Astrocyte (in vitro differentiated cells and primary cell): ENCODE data around the gene BMF. TPM values are rescaled to one million over a fixed set of nuclear protein-coding genes. Genes with fewer than 3 reads are reported as not detected.

Experiments used
- DNase-seq: peaks from one replicate; pipeline ENCODE4 v3.0.0-alpha.2; 2010; ENCODE audit warnings: low read depth
- FAIRE-seq: peaks from 2 replicates; lab custom pipeline; 2011; peaks lifted over from hg19 to GRCh38; lab: Jason Lieb, UNC
- H2AFZ ChIP-seq: 2 replicates; pipeline ENCODE4 v1.6.0; 2012; ENCODE audit warnings: low read depth, low read length, inconsistent platforms
- H3K27ac ChIP-seq: 2 replicates; pipeline ENCODE4 v1.5.1; 2011; ENCODE audit warnings: low read depth, low read length, inconsistent platforms
- H3K27me3 ChIP-seq: 2 replicates; pipeline ENCODE4 v1.6.0; 2011; ENCODE audit warnings: low read length, inconsistent platforms; ENCODE audit not compliant: insufficient read depth
- H3K36me3 ChIP-seq: 2 replicates; pipeline ENCODE4 v1.5.1; 2011; ENCODE audit warnings: low read length, inconsistent platforms; ENCODE audit not compliant: insufficient read depth
- H3K4me1 ChIP-seq: 2 replicates; pipeline ENCODE4 v1.5.1; 2011; ENCODE audit warnings: low read length, inconsistent platforms; ENCODE audit not compliant: insufficient read depth
- H3K4me2 ChIP-seq: 2 replicates; pipeline ENCODE4 v1.6.0; 2012; ENCODE audit warnings: low read length, inconsistent platforms
- H3K4me3 ChIP-seq: 2 replicates; pipeline ENCODE4 v1.5.1; 2011; ENCODE audit warnings: low read depth, mild to moderate bottlenecking, low read length, inconsistent platforms; ENCODE audit not compliant: insufficient read depth
- H3K79me2 ChIP-seq: 2 replicates; pipeline ENCODE4 v1.6.0; 2012; ENCODE audit warnings: mild to moderate bottlenecking, low read length, inconsistent platforms; ENCODE audit not compliant: insufficient read depth
- H3K9ac ChIP-seq: 2 replicates; pipeline ENCODE4 v1.6.0; 2012; ENCODE audit warnings: mild to moderate bottlenecking, low read length, inconsistent platforms
- H3K9me3 ChIP-seq: 2 replicates; pipeline ENCODE4 v1.5.1; 2012; ENCODE audit warnings: low read depth, mild to moderate bottlenecking, low read length, inconsistent platforms; ENCODE audit not compliant: insufficient read depth
- H4K20me1 ChIP-seq: 2 replicates; pipeline ENCODE4 v1.6.0; 2012; ENCODE audit warnings: low read length, inconsistent platforms; ENCODE audit not compliant: insufficient read depth
- H3K27ac Mint-ChIP-seq: one replicate; pipeline ENCODE4 v1.8.0; 2021; ENCODE audit warnings: mild to moderate bottlenecking, mixed read lengths; ENCODE audit not compliant: unreplicated experiment
- H3K27me3 Mint-ChIP-seq: one replicate; pipeline ENCODE4 v1.8.0; 2021; ENCODE audit warnings: low read depth, mixed read lengths; ENCODE audit not compliant: unreplicated experiment
- H3K36me3 Mint-ChIP-seq: one replicate; pipeline ENCODE4 v1.8.0; 2021; ENCODE audit warnings: low read depth, mixed read lengths; ENCODE audit not compliant: unreplicated experiment
- H3K4me1 Mint-ChIP-seq: one replicate; pipeline ENCODE4 v1.8.0; 2021; ENCODE audit warnings: low read depth, mixed read lengths; ENCODE audit not compliant: unreplicated experiment
- H3K4me3 Mint-ChIP-seq: one replicate; pipeline ENCODE4 v1.8.0; 2021; ENCODE audit warnings: mild to moderate bottlenecking, moderate library complexity, mixed read lengths; ENCODE audit not compliant: unreplicated experiment
- H3K9me3 Mint-ChIP-seq: one replicate; pipeline ENCODE4 v1.8.0; 2021; ENCODE audit warnings: mild to moderate bottlenecking, mixed read lengths; ENCODE audit not compliant: unreplicated experiment
- EZH2 ChIP-seq: IDR thresholded peaks from 2 replicates; pipeline ENCODE4 v1.6.1; 2012; ENCODE audit warnings: mild to moderate bottlenecking, low read length, inconsistent platforms; ENCODE audit not compliant: insufficient read depth
- total RNA-seq: library from RNA; stranded (reverse); gene quantifications from 2 replicates; pipeline ENCODE4 v1.2.1, GENCODE V29; 2021
- TF ChIP-seq, protein P1 (sequence below): IDR thresholded peaks from 2 replicates; pipeline ENCODE4 v1.5.1; 2011; ENCODE audit warnings: low read depth, mild to moderate bottlenecking, inconsistent platforms, low read length, moderate library complexity; ENCODE audit not compliant: insufficient read depth

BMF gene
- total RNA-seq, 1 donor from 2014 or later, result 31.8 TPM

DNA sequence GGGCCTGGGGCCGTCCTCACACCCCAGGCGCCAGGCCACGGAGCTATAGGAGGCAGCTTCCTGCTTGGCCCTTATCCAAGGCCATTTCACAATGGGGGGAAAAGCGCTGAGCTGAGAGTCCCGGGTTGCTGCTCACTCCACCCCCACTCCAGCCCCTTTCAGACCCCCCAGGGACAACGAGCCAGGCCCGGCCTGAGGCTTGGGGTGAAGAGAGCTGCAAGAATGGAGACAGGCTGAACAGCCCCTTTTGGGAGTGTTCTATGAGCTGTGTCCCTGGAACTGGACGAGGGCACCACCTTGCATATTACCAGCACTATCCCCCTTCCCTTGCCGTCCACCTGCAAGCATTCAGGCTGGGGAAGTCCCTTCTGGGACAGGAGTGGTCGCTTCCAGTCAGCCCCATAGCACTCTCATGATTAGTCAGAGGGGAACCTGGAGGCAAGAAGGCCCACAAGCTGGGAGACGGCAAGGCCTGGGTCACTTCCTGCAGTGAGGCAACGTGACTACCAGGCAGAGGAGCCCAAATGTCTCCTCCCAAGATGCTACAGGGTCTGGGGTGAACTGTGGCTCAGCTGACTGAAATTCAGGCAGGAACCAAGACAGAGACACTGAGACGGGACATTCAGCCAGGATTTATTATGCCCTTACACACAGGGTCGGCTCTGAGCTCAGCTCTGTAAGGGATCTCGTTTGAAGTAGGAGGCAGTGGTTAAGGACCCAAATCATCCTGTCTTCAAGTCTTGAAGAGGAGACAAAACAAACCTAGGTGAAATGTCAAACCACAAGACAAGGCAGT, 61.1 kb downstream of the BMF start:
- no peaks in the 10 kb centered on the region for H3K9me3 ChIP-seq
- peaks cover 33% of the 10 kb centered on the region for H3K4me1 ChIP-seq
- H3K9me3 Mint-ChIP-seq, result no peaks in the 10 kb centered on the region
- FAIRE-seq (no peak), DNase-seq (peak; percentile 79)
- no peak overlapping the region for H3K27ac Mint-ChIP-seq
- no peaks in the 10 kb centered on the region for H3K27me3 ChIP-seq
- H3K4me3 ChIP-seq, result no peak overlapping the region
- no peaks in the 10 kb centered on the region for H3K36me3 ChIP-seq
- no peaks in the 10 kb centered on the region for H3K27me3 Mint-ChIP-seq
- H2AFZ ChIP-seq, result peak overlapping the region; percentile 22
- peak overlapping the region; percentile 21 for H3K4me3 Mint-ChIP-seq
- peak overlapping the region; percentile 5 for H3K9ac ChIP-seq
- peak overlapping the region; percentile 55 for H3K4me2 ChIP-seq
- H3K79me2 ChIP-seq, result no peaks in the 10 kb centered on the region
- TF ChIP-seq, protein P1, sequence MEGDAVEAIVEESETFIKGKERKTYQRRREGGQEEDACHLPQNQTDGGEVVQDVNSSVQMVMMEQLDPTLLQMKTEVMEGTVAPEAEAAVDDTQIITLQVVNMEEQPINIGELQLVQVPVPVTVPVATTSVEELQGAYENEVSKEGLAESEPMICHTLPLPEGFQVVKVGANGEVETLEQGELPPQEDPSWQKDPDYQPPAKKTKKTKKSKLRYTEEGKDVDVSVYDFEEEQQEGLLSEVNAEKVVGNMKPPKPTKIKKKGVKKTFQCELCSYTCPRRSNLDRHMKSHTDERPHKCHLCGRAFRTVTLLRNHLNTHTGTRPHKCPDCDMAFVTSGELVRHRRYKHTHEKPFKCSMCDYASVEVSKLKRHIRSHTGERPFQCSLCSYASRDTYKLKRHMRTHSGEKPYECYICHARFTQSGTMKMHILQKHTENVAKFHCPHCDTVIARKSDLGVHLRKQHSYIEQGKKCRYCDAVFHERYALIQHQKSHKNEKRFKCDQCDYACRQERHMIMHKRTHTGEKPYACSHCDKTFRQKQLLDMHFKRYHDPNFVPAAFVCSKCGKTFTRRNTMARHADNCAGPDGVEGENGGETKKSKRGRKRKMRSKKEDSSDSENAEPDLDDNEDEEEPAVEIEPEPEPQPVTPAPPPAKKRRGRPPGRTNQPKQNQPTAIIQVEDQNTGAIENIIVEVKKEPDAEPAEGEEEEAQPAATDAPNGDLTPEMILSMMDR, result no peak
- no peak for TF ChIP-seq EZH2
- peaks cover 3% of the 10 kb centered on the region for H3K36me3 Mint-ChIP-seq
- H3K4me1 Mint-ChIP-seq, result peaks cover 37% of the 10 kb centered on the region
- H4K20me1 ChIP-seq, result no peaks in the 10 kb centered on the region
- H3K27ac ChIP-seq, result peak overlapping the region; percentile 64

DNA sequence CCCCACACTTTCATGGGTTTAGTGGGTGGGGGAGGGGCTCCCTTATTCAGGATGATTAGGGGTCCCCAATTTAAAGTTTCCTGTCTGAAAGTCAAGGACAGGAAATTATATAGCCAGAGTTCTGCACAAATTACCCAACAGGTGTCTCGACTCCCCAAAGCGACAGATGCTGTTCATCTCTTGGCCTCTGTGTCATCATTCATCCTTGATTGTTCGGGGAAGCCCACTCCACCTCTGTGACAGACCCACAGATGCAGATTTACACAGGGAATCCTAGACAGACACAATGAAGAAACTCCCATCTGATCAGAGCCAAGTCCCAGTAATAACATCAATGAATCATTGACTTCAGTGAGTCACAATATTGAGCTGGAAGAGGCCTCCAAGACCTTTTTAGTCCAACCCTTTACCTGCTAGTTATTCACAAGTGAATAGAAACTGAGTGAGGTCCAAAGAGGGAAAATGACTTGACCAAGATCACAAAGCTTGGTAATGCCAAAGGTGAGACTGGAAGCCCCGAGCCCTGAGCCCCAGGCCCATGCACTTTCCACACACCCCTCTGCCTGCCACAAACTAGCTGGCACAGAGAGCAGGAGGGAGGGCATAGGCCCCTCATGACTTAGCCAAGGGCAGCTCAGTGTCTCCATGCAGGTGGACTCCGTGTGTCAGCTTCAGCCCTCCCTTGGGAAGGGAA, 61.8 kb downstream of the BMF start:
- H3K27ac ChIP-seq, result peak overlapping the region; percentile 64
- no peak overlapping the region for H3K27ac Mint-ChIP-seq
- DNase-seq (peak; percentile 81), FAIRE-seq (no peak)
- no peaks in the 10 kb centered on the region for H3K27me3 ChIP-seq
- H3K9me3 Mint-ChIP-seq, result no peaks in the 10 kb centered on the region
- H3K9ac ChIP-seq, result peak overlapping the region; percentile 12
- no peaks in the 10 kb centered on the region for H3K9me3 ChIP-seq
- H3K4me3 Mint-ChIP-seq, result peak overlapping the region; percentile 46
- no peaks in the 10 kb centered on the region for H3K27me3 Mint-ChIP-seq
- no peak overlapping the region for H3K4me3 ChIP-seq
- TF ChIP-seq, protein P1, result no peak
- no peak for TF ChIP-seq EZH2
- peak overlapping the region; percentile 55 for H3K4me2 ChIP-seq
- H3K36me3 Mint-ChIP-seq, result peaks cover 3% of the 10 kb centered on the region
- H3K79me2 ChIP-seq, result no peaks in the 10 kb centered on the region
- H3K4me1 ChIP-seq, result peaks cover 33% of the 10 kb centered on the region
- no peaks in the 10 kb centered on the region for H4K20me1 ChIP-seq
- H2AFZ ChIP-seq, result no peak overlapping the region
- H3K4me1 Mint-ChIP-seq, result peaks cover 37% of the 10 kb centered on the region
- H3K36me3 ChIP-seq, result no peaks in the 10 kb centered on the region
